Measurements from ENCODE around the gene ACAP1.

GRCh38 chr17:7380855-7381683 is 44.7 kb downstream of the ACAP1 start, which contains the start of gene TNK1:
- TF ChIP-seq CTCF (IDR thresholded peaks at IDR 0.05), result no peak
- peak; percentile 54 for TF ChIP-seq POLR2A (IDR thresholded peaks at IDR 0.05)
